K562 (cell line): ENCODE results near the gene B3GALNT2. TPM values are rescaled to one million over a fixed set of nuclear protein-coding genes. Genes with fewer than 3 reads are reported as not detected.
A peak's percentile ranks its signal among the peaks of the same experiment; 100 is the strongest.

Source experiments
- ATAC-seq: fragments of 200-7000 bp; cut with Tn5 transposase; 3 replicates; pipeline ENCODE4 v1.9.1; 2020; ENCODE audit warnings: moderate library complexity
- BruUV-seq: library from RNA; stranded (reverse); fragments of 400-500 nt; replicated peaks from 2 replicates; lab custom pipeline; 2021; lab: Mats Ljungman, UMichigan
- CTCF ChIA-PET: fragments of 300-600 bp; formaldehyde crosslinking; extraction: SDS; loops from one replicate; lab custom pipeline; 2021; ENCODE audit warnings: low intra/inter-chr PET ratio; lab: Yijun Ruan, JAX
- POLR2A ChIA-PET: fragments of 300-600, 350-650 bp; sonication (Branson Sonifier 250); formaldehyde crosslinking; extraction: SDS; loops from one replicate; lab custom pipeline; 2021; ENCODE audit warnings: antibody characterized with exemption, inconsistent platforms; lab: Yijun Ruan, JAX
- DNase-seq, 4 experiments: peaks; one replicate each; pipeline versions ENCODE4 v3.0.0 to v3.0.0-alpha.2; 2011 to 2018; ENCODE audit warnings: low spot score in 3 of 4, mixed read lengths in 3 of 4; ENCODE audit errors: extremely low read depth in 1 of 4
- FAIRE-seq: peaks from 2 replicates; lab custom pipeline; 2011; peaks lifted over from hg19 to GRCh38; lab: Jason Lieb, UNC
- H2AFZ ChIP-seq: 2 replicates; pipeline ENCODE4 v1.6.0; 2011; ENCODE audit warnings: low read depth, low read length, control low read depth, inconsistent platforms
- H3K27ac ChIP-seq: fragments of 200-600 bp; 3 replicates; pipeline ENCODE4 v1.8.0; 2011; ENCODE audit warnings: low read depth, mild to moderate bottlenecking, control low read depth, inconsistent platforms, low read length, moderate library complexity, mixed read lengths; ENCODE audit errors: extremely low read depth
- H3K27me3 ChIP-seq, 2 experiments: fragments of 300-600 bp in 1 of 2; 2 replicates in 1 of 2; 3 replicates in 1 of 2; pipeline versions ENCODE4 v1.6.0 to v1.8.0; 2011; ENCODE audit warnings: inconsistent platforms in 2 of 2, low read length in 2 of 2, mild to moderate bottlenecking in 1 of 2, mixed read lengths in 1 of 2, moderate library complexity in 1 of 2; ENCODE audit not compliant: control insufficient read depth in 2 of 2, insufficient read depth in 2 of 2
- H3K36me3 ChIP-seq: fragments of 300-600 bp; 3 replicates; pipeline ENCODE4 v1.8.0; 2011; ENCODE audit warnings: mild to moderate bottlenecking, low read length, inconsistent platforms; ENCODE audit not compliant: control insufficient read depth, insufficient read depth
- H3K4me1 ChIP-seq, 2 experiments: fragments of 200-600 bp in 1 of 2; replicated peaks in 1 of 2; 2 replicates in 1 of 2; 3 replicates in 1 of 2; pipeline versions ENCODE4 v1.5.1 to v1.8.0; 2011; ENCODE audit warnings: inconsistent platforms in 2 of 2, low read length in 2 of 2, mild to moderate bottlenecking in 1 of 2, mixed read lengths in 1 of 2, moderate library complexity in 1 of 2; ENCODE audit not compliant: control insufficient read depth in 2 of 2, insufficient read depth in 2 of 2
- H3K4me2 ChIP-seq: 2 replicates; pipeline ENCODE4 v1.6.1; 2011; ENCODE audit warnings: low read length, control low read depth, inconsistent platforms, mixed read lengths; ENCODE audit not compliant: insufficient read depth
- H3K4me3 ChIP-seq: fragments of 200-600 bp; sonication (generic), shearing (Covaris generic); 2 replicates; pipeline ENCODE4 v1.5.1; 2016; ENCODE audit warnings: control low read depth, inconsistent platforms
- H3K79me2 ChIP-seq: fragments of 200-600 bp; 3 replicates; pipeline ENCODE4 v1.8.0; 2011; ENCODE audit warnings: low read length, inconsistent platforms; ENCODE audit not compliant: control insufficient read depth, insufficient read depth
- H3K9ac ChIP-seq, 2 experiments: 2 replicates each; pipeline versions ENCODE4 v1.6.0 to v1.6.1; 2011; ENCODE audit warnings: low read depth in 2 of 2, low read length in 2 of 2, control low read depth in 1 of 2, inconsistent platforms in 1 of 2, mild to moderate bottlenecking in 1 of 2, mixed read lengths in 1 of 2; ENCODE audit not compliant: insufficient read depth in 1 of 2
- H3K9me1 ChIP-seq: one replicate; pipeline ENCODE4 v1.6.0; 2011; ENCODE audit warnings: inconsistent platforms, mild to moderate bottlenecking, low read length, moderate library complexity; ENCODE audit not compliant: control insufficient read depth, insufficient read depth
- H3K9me3 ChIP-seq: replicated peaks from 2 replicates; pipeline ENCODE4 v1.5.1; 2011; ENCODE audit warnings: low read depth, low read length, inconsistent platforms; ENCODE audit not compliant: control insufficient read depth, insufficient read depth
- H4K20me1 ChIP-seq: replicated peaks from 2 replicates; pipeline ENCODE4 v1.6.1; 2011; ENCODE audit warnings: low read length, inconsistent platforms, mixed read lengths; ENCODE audit not compliant: control insufficient read depth, insufficient read depth
- NELFE ChIP-seq: IDR thresholded peaks from 2 replicates; pipeline ENCODE4 v1.6.1; 2011; ENCODE audit warnings: mild to moderate bottlenecking; ENCODE audit not compliant: insufficient read depth, insufficient read length
- NFIC ChIP-seq: fragments of 450-650 bp; IDR thresholded peaks from 2 replicates; pipeline ENCODE4 v1.6.1; 2017; ENCODE audit warnings: mild to moderate bottlenecking, inconsistent platforms
- POU5F1 ChIP-seq: fragments of 150-350 bp; IDR thresholded peaks from 2 replicates; pipeline ENCODE4 v1.6.1; 2014; ENCODE audit warnings: borderline replicate concordance, low read length, low read depth, mild to moderate bottlenecking; ENCODE audit not compliant: partially characterized antibody
- PTTG1 ChIP-seq: fragments of 450-650 bp; IDR thresholded peaks from 2 replicates; pipeline ENCODE4 v1.6.1; 2016; ENCODE audit warnings: low read depth, mild to moderate bottlenecking, missing genetic modification characterization, missing compliant biosample characterization
- RFX1 ChIP-seq: fragments of 450-650 bp; IDR thresholded peaks from 2 replicates; pipeline ENCODE4 v1.6.1; 2016; ENCODE audit warnings: mild to moderate bottlenecking, moderate library complexity
- SUPT5H ChIP-seq: fragments of 450-650 bp; IDR thresholded peaks from 2 replicates; pipeline ENCODE4 v1.6.1; 2016
- TAF15 ChIP-seq: fragments of 200-400 bp; formaldehyde crosslinking; IDR thresholded peaks from 2 replicates; pipeline ENCODE4 v1.6.1; 2017; ENCODE audit warnings: mild to moderate bottlenecking, low read depth, low read length, moderate library complexity
- ZEB2 ChIP-seq: fragments of 450-650 bp; IDR thresholded peaks from 2 replicates; pipeline ENCODE4 v1.6.1; 2016
- ZNF24 ChIP-seq: fragments of 450-650 bp; IDR thresholded peaks from 2 replicates; pipeline ENCODE4 v1.6.1; 2016
- ZNF316 ChIP-seq: fragments of 450-650 bp; IDR thresholded peaks from 2 replicates; pipeline ENCODE4 v1.6.1; 2016
- WGBS: fragments of 100-300 bp; shearing (Covaris generic); methylation state at CpG from one replicate; pipeline ENCODE4 v1.1.6; 2016; ENCODE audit warnings: low coverage, mixed read lengths; ENCODE audit not compliant: insufficient coverage; ENCODE audit errors: missing lambda C conversion rate; 5-methylcytosine and 5-hydroxymethylcytosine counted together
- in situ Hi-C: fragments of 300-500 bp; cut with MboI; formaldehyde crosslinking; loops from 4 replicates; pipeline ENCODE4 v1.15.0; 2018; ENCODE audit warnings: inconsistent platforms, mixed read lengths
- intact Hi-C: fragments of 100-400 bp; cut with micrococcal nuclease; formaldehyde crosslinking; loops from 2 replicates; pipeline ENCODE4 v1.14.2; 2022
- polyA plus RNA-seq, 8 experiments: library from polyadenylated mRNA; depleted of rRNA in 4 of 8; stranded (reverse) in 5 of 8; unstranded in 3 of 8; fragments of >200 nt; fragmentation: Nextera tagmentation in 2 of 8; fragmentation: Illumina TruSeq in 1 of 8; extraction: Ambion mirVana in 2 of 8; extraction: Trizol in 1 of 8; gene quantifications; 2 replicates each; pipeline versions ENCODE4 v1.2.1 to v1.2.3, GENCODE V29; 2011 to 2014; ENCODE audit warnings: inconsistent platforms in 1 of 8, missing spikeins in 1 of 8
- total RNA-seq, 7 experiments: library from RNA; depleted of rRNA in 6 of 7; stranded (reverse); fragments of >200 nt in 6 of 7; fragmentation: Illumina TruSeq in 2 of 7; extraction: Trizol in 2 of 7; gene quantifications; 2 replicates each; pipeline versions ENCODE4 v1.2.1 to v1.2.3, GENCODE V29; 2011 to 2021; ENCODE audit warnings: low replicate concordance in 1 of 7
- TF ChIP-seq, protein P1 (sequence below): fragments of 450-650 bp; formaldehyde crosslinking; IDR thresholded peaks from 2 replicates; pipeline ENCODE4 v1.4.0; 2020; ENCODE audit warnings: mild to moderate bottlenecking, moderate library complexity
- TF ChIP-seq, protein P2 (sequence below): fragments of 450-650 bp; conservative IDR thresholded peaks from 2 replicates; pipeline ENCODE4 v1.6.1; 2016; ENCODE audit warnings: missing genetic modification characterization, low read depth, mild to moderate bottlenecking, missing compliant biosample characterization, moderate library complexity
- TF ChIP-seq, protein P3 (sequence below): fragments of 200-800 bp; sonication (Bioruptor generic); IDR thresholded peaks from 2 replicates; pipeline ENCODE4 v1.6.1; 2016; ENCODE audit warnings: missing genetic modification characterization, missing compliant biosample characterization

B3GALNT2 gene
- total and polyA plus RNA-seq, 9 of the 15 experiments (the other 6 are each of a cell fraction or from before 2014, with no cell fraction given), result 2.0 to 31.7 (median 22.9) TPM

DNA sequence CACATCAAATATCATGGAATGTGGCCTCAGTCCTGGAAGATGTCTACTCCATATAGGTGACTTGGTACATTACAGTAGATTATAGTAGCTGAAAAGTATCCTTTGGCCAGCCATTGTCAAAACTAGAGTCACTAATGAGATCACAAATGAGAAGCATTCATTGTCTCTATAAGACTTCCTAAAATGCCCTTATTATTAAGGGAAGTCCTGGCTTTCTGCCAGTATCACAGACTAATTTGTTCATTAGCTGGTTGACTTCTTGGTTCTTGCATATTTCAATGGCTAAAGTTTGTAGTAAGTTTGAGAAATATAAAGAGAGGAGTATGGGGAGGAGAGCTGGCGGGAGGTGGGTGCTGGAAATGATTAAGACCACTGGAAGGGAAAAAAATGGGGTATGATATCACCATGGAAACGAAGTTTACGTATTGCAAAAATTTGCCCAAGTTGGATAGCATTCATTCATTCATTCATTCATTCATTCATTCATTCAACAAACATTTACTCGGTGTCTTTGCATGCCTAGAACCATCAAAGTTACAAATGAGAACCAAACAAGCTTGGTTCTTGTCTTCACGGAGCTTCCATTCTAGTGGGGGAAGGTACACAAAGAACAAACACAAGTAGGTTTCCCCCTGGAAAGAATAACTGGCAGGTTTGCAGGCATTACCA, 11.7 kb upstream of the B3GALNT2 start:
- BruUV-seq, result no TSS peak
- Histone ChIP-seq H3K27me3 (peaks cover 3 to 13% of the 10 kb centered on the region in 2 experiments; a peak in 2 of 5 replicates), H4K20me1 (no peaks in the 10 kb centered on the region), H3K9me1 (no peaks in the 10 kb centered on the region), H3K36me3 (no peaks in the 10 kb centered on the region), H3K4me3 (no peak overlapping the region), H2AFZ (no peak overlapping the region), H3K27ac (no peak overlapping the region), H3K4me2 (no peak overlapping the region), H3K9me3 (0 out of 2 replicates have a peak, but pooled peaks cover 1% of the 10 kb centered on the region), H3K79me2 (no peaks in the 10 kb centered on the region), H3K4me1 (no peaks in the 10 kb centered on the region), H3K9ac (no peak overlapping the region)
- 4% methylated on average over 5 of the region's 5 CpGs for WGBS
- ChIA-PET POLR2A (interaction anchor here (0.6 to 0.7 kb wide), 2 partner anchors 16 to 160 kb away, joined by 3 read pairs; no protein-coding TSS in a partner anchor), CTCF (no interaction called here)
- ATAC-seq, result no peak
- intact Hi-C loops, result loop anchor here (10.0 kb wide), 1 partner anchor 329 kb away; no protein-coding TSS in a partner anchor
- no peak for DNase-seq
- no peak for FAIRE-seq
- in situ Hi-C loops, result loop anchor here (10.0 kb wide), 1 partner anchor 219 kb away; no protein-coding TSS in a partner anchor
- TF ChIP-seq, protein P1, sequence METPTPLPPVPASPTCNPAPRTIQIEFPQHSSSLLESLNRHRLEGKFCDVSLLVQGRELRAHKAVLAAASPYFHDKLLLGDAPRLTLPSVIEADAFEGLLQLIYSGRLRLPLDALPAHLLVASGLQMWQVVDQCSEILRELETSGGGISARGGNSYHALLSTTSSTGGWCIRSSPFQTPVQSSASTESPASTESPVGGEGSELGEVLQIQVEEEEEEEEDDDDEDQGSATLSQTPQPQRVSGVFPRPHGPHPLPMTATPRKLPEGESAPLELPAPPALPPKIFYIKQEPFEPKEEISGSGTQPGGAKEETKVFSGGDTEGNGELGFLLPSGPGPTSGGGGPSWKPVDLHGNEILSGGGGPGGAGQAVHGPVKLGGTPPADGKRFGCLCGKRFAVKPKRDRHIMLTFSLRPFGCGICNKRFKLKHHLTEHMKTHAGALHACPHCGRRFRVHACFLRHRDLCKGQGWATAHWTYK (CRISPR knock-in tag), result no peak
- TF ChIP-seq POU5F1 (no peak), NFIC (peak; percentile 56), NELFE (no peak), ZNF24 (peak; percentile 85), ZEB2 (no peak), SUPT5H (no peak), TAF15 (no peak), ZNF316 (0 out of 2 replicates have a peak, but pooled peaks have one; percentile 18), PTTG1 (tag) (no peak), RFX1 (peak; percentile 48)
- TF ChIP-seq, protein P2, sequence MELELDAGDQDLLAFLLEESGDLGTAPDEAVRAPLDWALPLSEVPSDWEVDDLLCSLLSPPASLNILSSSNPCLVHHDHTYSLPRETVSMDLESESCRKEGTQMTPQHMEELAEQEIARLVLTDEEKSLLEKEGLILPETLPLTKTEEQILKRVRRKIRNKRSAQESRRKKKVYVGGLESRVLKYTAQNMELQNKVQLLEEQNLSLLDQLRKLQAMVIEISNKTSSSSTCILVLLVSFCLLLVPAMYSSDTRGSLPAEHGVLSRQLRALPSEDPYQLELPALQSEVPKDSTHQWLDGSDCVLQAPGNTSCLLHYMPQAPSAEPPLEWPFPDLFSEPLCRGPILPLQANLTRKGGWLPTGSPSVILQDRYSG (tag), result no peak
- TF ChIP-seq, protein P3, sequence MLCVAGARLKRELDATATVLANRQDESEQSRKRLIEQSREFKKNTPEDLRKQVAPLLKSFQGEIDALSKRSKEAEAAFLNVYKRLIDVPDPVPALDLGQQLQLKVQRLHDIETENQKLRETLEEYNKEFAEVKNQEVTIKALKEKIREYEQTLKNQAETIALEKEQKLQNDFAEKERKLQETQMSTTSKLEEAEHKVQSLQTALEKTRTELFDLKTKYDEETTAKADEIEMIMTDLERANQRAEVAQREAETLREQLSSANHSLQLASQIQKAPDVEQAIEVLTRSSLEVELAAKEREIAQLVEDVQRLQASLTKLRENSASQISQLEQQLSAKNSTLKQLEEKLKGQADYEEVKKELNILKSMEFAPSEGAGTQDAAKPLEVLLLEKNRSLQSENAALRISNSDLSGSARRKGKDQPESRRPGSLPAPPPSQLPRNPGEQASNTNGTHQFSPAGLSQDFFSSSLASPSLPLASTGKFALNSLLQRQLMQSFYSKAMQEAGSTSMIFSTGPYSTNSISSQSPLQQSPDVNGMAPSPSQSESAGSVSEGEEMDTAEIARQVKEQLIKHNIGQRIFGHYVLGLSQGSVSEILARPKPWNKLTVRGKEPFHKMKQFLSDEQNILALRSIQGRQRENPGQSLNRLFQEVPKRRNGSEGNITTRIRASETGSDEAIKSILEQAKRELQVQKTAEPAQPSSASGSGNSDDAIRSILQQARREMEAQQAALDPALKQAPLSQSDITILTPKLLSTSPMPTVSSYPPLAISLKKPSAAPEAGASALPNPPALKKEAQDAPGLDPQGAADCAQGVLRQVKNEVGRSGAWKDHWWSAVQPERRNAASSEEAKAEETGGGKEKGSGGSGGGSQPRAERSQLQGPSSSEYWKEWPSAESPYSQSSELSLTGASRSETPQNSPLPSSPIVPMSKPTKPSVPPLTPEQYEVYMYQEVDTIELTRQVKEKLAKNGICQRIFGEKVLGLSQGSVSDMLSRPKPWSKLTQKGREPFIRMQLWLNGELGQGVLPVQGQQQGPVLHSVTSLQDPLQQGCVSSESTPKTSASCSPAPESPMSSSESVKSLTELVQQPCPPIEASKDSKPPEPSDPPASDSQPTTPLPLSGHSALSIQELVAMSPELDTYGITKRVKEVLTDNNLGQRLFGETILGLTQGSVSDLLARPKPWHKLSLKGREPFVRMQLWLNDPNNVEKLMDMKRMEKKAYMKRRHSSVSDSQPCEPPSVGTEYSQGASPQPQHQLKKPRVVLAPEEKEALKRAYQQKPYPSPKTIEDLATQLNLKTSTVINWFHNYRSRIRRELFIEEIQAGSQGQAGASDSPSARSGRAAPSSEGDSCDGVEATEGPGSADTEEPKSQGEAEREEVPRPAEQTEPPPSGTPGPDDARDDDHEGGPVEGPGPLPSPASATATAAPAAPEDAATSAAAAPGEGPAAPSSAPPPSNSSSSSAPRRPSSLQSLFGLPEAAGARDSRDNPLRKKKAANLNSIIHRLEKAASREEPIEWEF, result no peak
